Thyroid gland (tissue), 4 donors: Measurements from ENCODE around the gene ITGA11. TPM values are rescaled to one million over a fixed set of nuclear protein-coding genes. Genes with fewer than 3 reads are reported as not detected.

Experiments used
- DNase-seq, 2 donors: peaks; one replicate each; pipeline ENCODE4 v3.0.0-alpha.2; 2019
- H3K27ac ChIP-seq, 3 donors: fragments of 200-600 bp; sonication (generic); 1 replicate in 2 of 3; 2 replicates in 1 of 3; pipeline ENCODE4 v1.5.1; 2016 to 2019; ENCODE audit warnings: mild to moderate bottlenecking in 1 of 3, moderate library complexity in 1 of 3
- H3K27me3 ChIP-seq: fragments of 200-600 bp; sonication (generic); one replicate; pipeline ENCODE4 v1.5.1; 2019
- H3K36me3 ChIP-seq, 2 donors: fragments of 200-600 bp; sonication (generic); one replicate each; pipeline ENCODE4 v1.5.1; 2016 to 2019
- H3K4me1 ChIP-seq, 2 donors: fragments of 200-600 bp; sonication (generic); one replicate each; pipeline ENCODE4 v1.5.1; 2017 to 2019
- H3K4me3 ChIP-seq, 3 donors: fragments of 200-600 bp; sonication (generic); replicated peaks in 1 of 3; 1 replicate in 2 of 3; 2 replicates in 1 of 3; pipeline ENCODE4 v1.5.1; 2016; ENCODE audit warnings: mild to moderate bottlenecking in 1 of 3
- H3K9me3 ChIP-seq: fragments of 200-600 bp; sonication (generic); one replicate; pipeline ENCODE4 v1.5.1; 2017
- CTCF ChIP-seq, 6 experiments: fragments of 200-600 bp in 3 of 6; fragments of 450-650 bp in 3 of 6; sonication (generic) in 3 of 6; IDR thresholded peaks; one replicate each; pipeline ENCODE4 v1.5.1; 2016 to 2019; ENCODE audit warnings: antibody characterized with exemption in 6 of 6, mild to moderate bottlenecking in 2 of 6, inconsistent platforms in 1 of 6, moderate library complexity in 1 of 6
- POLR2A ChIP-seq, 2 donors: fragments of 450-650 bp; IDR thresholded peaks; one replicate each; pipeline ENCODE4 v1.6.1; 2017; ENCODE audit warnings: antibody characterized with exemption in 2 of 2, mild to moderate bottlenecking in 2 of 2, moderate library complexity in 1 of 2
- WGBS, 2 donors: methylation state at CpG; one replicate each; pipeline ENCODE4 v1.1.5; 2017; 5-methylcytosine and 5-hydroxymethylcytosine counted together
- intact Hi-C: fragments of 100-400 bp; cut with DNase I; formaldehyde crosslinking; loops from one replicate; pipeline ENCODE4 v1.15.1; 2023
- total RNA-seq, 4 donors: library from RNA; depleted of rRNA; stranded (reverse); fragments of >200 nt; gene quantifications; one replicate each; pipeline ENCODE4 v1.2.3, GENCODE V29; 2016

The ITGA11 gene
- total RNA-seq, 4 donors from 2014 or later: 3.0 to 6.1 (median 4.3) TPM

- WGBS, 2 donors: 57 to 59% methylated on average over 4 of the region's 4 CpGs
Observed at GRCh38 chr15:68258692-68259091, 173.3 kb downstream of the ITGA11 start.

DNA sequence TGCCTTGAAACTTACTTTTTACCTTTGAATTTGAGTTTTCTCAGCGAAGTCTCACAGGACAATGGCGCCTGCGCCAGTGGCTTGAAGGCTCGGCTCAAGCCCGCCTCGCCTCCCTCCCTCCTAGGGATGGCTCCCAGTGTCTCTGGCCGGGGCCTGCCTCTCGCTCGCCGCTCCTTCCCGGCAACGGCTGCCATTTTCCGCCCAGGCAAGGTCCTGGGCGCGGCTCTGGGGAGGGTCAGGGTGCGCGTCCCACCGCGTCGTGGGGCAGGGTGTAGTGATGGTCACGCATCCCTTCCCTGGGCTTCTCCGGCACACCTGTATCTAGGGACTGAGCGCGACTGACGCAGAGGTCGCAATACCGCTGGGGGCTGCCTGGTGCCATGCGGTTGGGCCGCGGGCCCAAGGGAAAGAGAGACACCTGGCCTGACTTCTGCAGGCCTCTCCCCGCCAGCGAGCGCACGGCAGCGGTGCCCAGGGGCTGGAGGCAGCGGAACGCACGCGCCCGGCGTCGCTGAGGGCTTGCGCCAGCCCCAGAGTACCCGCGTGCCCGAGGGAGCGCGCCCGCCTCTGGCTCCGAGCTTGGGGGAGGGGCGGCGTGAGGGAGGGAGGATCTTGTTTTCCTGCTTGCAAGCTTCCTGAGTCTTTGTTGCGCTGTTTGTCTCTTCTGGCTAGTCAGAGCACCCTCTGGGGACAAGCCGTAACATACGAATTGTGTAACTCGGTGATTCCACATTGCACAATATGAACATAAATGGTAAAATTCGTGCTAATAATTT lies 175.1 kb downstream of the ITGA11 start:
- Histone ChIP-seq H3K27ac (peak overlapping the region; percentile 91 to 97 (median 93)), H3K9me3 (no peaks in the 10 kb centered on the region), H3K4me3 (peak overlapping the region; percentile 47 to 59 (median 53)), H3K27me3 (no peaks in the 10 kb centered on the region), H3K4me1 (peaks cover 4 to 11% of the 10 kb centered on the region in 2 donors), H3K36me3 (no peaks in the 10 kb centered on the region)
- peak; percentile 92 to 94 for DNase-seq
- intact Hi-C loops: no loop called here
- WGBS, 2 donors: 13 to 16% methylated on average over 11 to 21 of the region's 57 CpGs
- TF ChIP-seq CTCF (IDR thresholded peaks at IDR 0.05) (no peak), POLR2A (IDR thresholded peaks at IDR 0.05) (peak; percentile 61 to 84)

More at GRCh38 chr15:68258692-68259091, 173.3 kb downstream of the ITGA11 start:
- TF ChIP-seq CTCF (IDR thresholded peaks at IDR 0.05) (no peak), POLR2A (IDR thresholded peaks at IDR 0.05) (no peak)
- intact Hi-C loops: no loop called here
- Histone ChIP-seq H3K27me3 (no peaks in the 10 kb centered on the region), H3K27ac (no peak overlapping the region), H3K4me1 (peaks cover 4 to 8% of the 10 kb centered on the region in 2 donors), H3K36me3 (no peaks in the 10 kb centered on the region), H3K9me3 (no peaks in the 10 kb centered on the region), H3K4me3 (no peak overlapping the region)
- peak; percentile 25 to 33 for DNase-seq

GRCh38 chr15:68252925-68253534 lies 178.9 kb downstream of the ITGA11 start:
- H3K4me1 ChIP-seq: peaks cover 4 to 11% of the 10 kb centered on the region in 2 donors
- H3K9me3 ChIP-seq: no peaks in the 10 kb centered on the region
- no peak overlapping the region for H3K27ac ChIP-seq
- H3K36me3 ChIP-seq: no peaks in the 10 kb centered on the region
- H3K27me3 ChIP-seq: no peaks in the 10 kb centered on the region
- intact Hi-C loops: no loop called here
- no peak overlapping the region for H3K4me3 ChIP-seq
- TF ChIP-seq POLR2A (IDR thresholded peaks at IDR 0.05): no peak
- TF ChIP-seq CTCF (IDR thresholded peaks at IDR 0.05): peak; percentile 64 to 91 (median 80)
- 27 to 33% methylated on average over 7 of the region's 7 CpGs for WGBS, 2 donors
- DNase-seq: peak; percentile 30 to 37

DNA sequence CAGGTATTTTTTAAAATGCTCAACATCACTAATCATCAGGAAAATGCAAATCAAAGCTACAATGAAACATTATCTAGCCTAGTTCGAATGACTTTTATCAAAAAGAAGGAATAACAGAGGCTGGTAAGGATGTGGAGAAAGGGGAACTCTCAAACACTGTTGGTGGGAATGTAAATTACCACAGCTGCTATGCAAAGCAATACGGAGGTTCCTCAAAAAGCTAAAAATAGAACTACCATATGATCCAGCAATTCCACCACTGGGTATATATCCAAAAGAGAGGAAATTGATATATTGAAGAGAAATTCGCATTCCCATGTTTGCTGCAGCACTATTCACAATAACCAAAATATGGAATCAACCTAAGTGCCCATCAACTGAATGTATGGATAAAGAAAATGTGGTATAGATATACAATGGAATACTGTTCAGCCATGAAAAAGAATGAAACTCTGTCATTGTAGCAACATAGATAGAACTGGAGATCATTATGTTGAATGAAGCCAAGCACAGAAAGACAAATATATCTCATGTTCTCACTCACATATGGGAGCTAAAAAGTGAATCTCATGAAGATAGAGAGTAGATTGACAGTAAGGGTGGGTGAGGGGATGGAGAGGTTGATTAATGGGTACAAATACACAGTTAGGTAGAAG lies 182.8 kb downstream of the ITGA11 start:
- no peak overlapping the region for H3K4me3 ChIP-seq
- no peak for DNase-seq
- intact Hi-C loops: no loop called here
- no peaks in the 10 kb centered on the region for H3K9me3 ChIP-seq
- TF ChIP-seq CTCF (IDR thresholded peaks at IDR 0.05) (no peak), POLR2A (IDR thresholded peaks at IDR 0.05) (no peak)
- peaks cover 0 to 3% of the 10 kb centered on the region in 2 donors for H3K4me1 ChIP-seq
- WGBS, 2 donors: 82 to 85% methylated on average over 3 of the region's 3 CpGs
- no peaks in the 10 kb centered on the region for H3K27me3 ChIP-seq
- H3K36me3 ChIP-seq: no peaks in the 10 kb centered on the region
- H3K27ac ChIP-seq: no peak overlapping the region

Other genes starting within 250 kb of the ITGA11 start
- gene CALML4, start 226.8 kb downstream of the ITGA11 start, total RNA-seq: 1 to 10 TPM; 3.0 to 5.1 (median 3.8) TPM
- 10 to 100 TPM; 24.8 to 34.3 (median 32.4) TPM for gene CLN6, start 202.4 kb downstream of the ITGA11 start, total RNA-seq
- 10 to 100 TPM; 43.2 to 60.4 (median 45.2) TPM for gene FEM1B, start 154.4 kb downstream of the ITGA11 start, total RNA-seq
- 1 to 10 TPM; 3.1 to 9.6 (median 8.6) TPM for gene CORO2B, start 146.8 kb upstream of the ITGA11 start, total RNA-seq